ENCODE data around the gene DHRS3. TPM values are rescaled to one million over a fixed set of nuclear protein-coding genes. Genes with fewer than 3 reads are reported as not detected.

DHRS3 gene
- total and polyA plus RNA-seq, 2 donors (not counting 1 experiment from before 2014, with no cell fraction given): 0.37 TPM

GRCh38 chr1:12597792-12598191, 20.2 kb downstream of the DHRS3 start:
- Histone ChIP-seq H3K4me1 (ENCODE audit: control insufficient read depth in 2 of 2, insufficient read depth in 2 of 2, low read length in 2 of 2) (peaks cover 8 to 15% of the 10 kb centered on the region in 2 donors), H3K79me2 (ENCODE audit: control insufficient read depth, insufficient read depth, low read length) (no peaks in the 10 kb centered on the region), H3K4me2 (replicated peaks; ENCODE audit: low read depth, low read length, poor library complexity, severe bottlenecking) (no peak overlapping the region), H3K36me3 (replicated peaks in 1 of 2; ENCODE audit: control extremely low read depth in 1 of 2, control insufficient read depth in 1 of 2, extremely low read depth in 1 of 2, insufficient read depth in 2 of 2, low read length in 1 of 2) (no peaks in the 10 kb centered on the region), H3K9me3 (ENCODE audit: control extremely low read depth in 1 of 3, control insufficient read depth in 2 of 3, insufficient read depth in 1 of 3, low read length in 2 of 3) (no peaks in the 10 kb centered on the region), H3K27me3 (replicated peaks in 1 of 4; ENCODE audit: control extremely low read depth in 1 of 4, control insufficient read depth in 3 of 4, insufficient read depth in 4 of 4, low read length in 3 of 4) (peaks cover 0 to 23% (median 6%) of the 10 kb centered on the region in 4 experiments), H3K9ac (ENCODE audit: low read length) (no peak overlapping the region), H2AFZ (ENCODE audit: insufficient read depth, low read depth, low read length, poor library complexity, severe bottlenecking) (no peak overlapping the region), H4K20me1 (ENCODE audit: control insufficient read depth, insufficient read depth, low read length, poor library complexity, severe bottlenecking) (no peaks in the 10 kb centered on the region), H3K4me3 (ENCODE audit: control extremely low read depth in 1 of 5, extremely low read depth in 1 of 5, insufficient read depth in 1 of 5, low read depth in 2 of 5, low read length in 4 of 5) (no peak overlapping the region), H3K27ac (ENCODE audit: low read length in 2 of 2) (no peak overlapping the region)
- WGBS (ENCODE audit: insufficient coverage): 49% methylated on average over 8 of the region's 10 CpGs
- Mint-ChIP-seq H3K4me1 (peaks cover 11% of the 10 kb centered on the region), H3K27ac (no peak overlapping the region), H3K27me3 (peaks cover 21% of the 10 kb centered on the region), H3K9me3 (ENCODE audit: insufficient read depth) (no peaks in the 10 kb centered on the region), H3K4me3 (no peak overlapping the region)
- ChIA-PET POLR2A (no interaction called here), CTCF (interaction anchor here (1.3 kb wide), 1 partner anchor 19 kb away, joined by 3 read pairs; no protein-coding TSS in a partner anchor)
- TF ChIP-seq EZH2 (IDR thresholded peaks at IDR 0.05; ENCODE audit: borderline replicate concordance, insufficient read depth, low read depth, low read length, poor library complexity, severe bottlenecking): no peak
- TF ChIP-seq, protein P1, sequence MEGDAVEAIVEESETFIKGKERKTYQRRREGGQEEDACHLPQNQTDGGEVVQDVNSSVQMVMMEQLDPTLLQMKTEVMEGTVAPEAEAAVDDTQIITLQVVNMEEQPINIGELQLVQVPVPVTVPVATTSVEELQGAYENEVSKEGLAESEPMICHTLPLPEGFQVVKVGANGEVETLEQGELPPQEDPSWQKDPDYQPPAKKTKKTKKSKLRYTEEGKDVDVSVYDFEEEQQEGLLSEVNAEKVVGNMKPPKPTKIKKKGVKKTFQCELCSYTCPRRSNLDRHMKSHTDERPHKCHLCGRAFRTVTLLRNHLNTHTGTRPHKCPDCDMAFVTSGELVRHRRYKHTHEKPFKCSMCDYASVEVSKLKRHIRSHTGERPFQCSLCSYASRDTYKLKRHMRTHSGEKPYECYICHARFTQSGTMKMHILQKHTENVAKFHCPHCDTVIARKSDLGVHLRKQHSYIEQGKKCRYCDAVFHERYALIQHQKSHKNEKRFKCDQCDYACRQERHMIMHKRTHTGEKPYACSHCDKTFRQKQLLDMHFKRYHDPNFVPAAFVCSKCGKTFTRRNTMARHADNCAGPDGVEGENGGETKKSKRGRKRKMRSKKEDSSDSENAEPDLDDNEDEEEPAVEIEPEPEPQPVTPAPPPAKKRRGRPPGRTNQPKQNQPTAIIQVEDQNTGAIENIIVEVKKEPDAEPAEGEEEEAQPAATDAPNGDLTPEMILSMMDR (IDR thresholded peaks at IDR 0.05): no peak
- intact Hi-C loops (cut with micrococcal nuclease): no loop called here
- DNase-seq (peak; percentile 19), ATAC-seq (ENCODE audit: low read depth) (no peak)

DNA sequence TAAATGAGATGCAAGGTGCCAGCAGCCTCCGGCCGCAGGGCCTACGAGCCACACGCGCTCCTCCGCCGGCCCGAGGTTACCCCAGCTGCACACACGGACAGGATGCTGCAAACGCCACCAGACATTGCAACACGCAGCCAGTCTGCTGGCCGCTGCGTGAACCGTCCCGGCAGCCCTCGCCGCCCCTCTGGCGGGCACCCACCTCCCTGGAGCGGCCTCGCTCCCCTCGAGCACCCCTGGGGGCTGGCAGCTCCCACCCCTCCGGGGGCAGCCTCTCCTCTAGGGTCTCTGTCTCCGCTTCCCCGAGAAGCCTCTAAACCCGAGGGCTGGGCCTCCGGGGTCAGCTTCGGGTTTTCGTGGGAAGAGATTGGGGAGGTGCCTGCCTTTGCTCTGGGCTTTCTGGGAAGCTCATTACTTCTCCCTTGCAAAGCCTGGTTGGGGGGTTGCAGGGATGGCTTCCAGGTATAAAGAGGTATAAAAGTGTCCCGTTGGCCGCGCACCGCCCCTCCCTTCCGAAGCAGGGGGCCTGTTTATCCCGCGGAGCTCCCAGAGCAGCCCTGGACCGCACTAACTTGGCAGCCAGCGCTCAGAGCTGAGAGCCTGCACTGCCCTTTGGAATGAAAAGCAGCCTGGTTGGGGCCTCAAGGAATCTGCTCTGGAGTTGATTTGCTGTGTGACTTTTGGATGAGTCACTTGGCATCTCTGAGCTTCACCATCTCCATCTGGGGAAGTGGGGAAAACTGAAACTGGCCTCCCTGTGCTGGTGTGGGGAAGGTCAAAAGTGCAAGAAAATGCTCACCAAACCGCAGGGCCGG, 21.8 kb downstream of the DHRS3 start:
- no peak overlapping the region for H3K27ac ChIP-seq (ENCODE audit: low read length in 2 of 2)
- peaks cover 11% of the 10 kb centered on the region for H3K4me1 Mint-ChIP-seq

More for the DNA sequence above, 21.8 kb downstream of the DHRS3 start:
- Mint-ChIP-seq H3K9me3 (ENCODE audit: insufficient read depth) (no peaks in the 10 kb centered on the region), H3K27me3 (peaks cover 28% of the 10 kb centered on the region), H3K27ac (no peak overlapping the region), H3K4me3 (peak overlapping the region; percentile 71)
- no peaks in the 10 kb centered on the region for H3K9me3 ChIP-seq (ENCODE audit: control extremely low read depth in 1 of 3, control insufficient read depth in 2 of 3, insufficient read depth in 1 of 3, low read length in 2 of 3)
- ATAC-seq (ENCODE audit: low read depth) (no peak), DNase-seq (peak; percentile 33)
- 38% methylated on average over 36 of the region's 39 CpGs for WGBS (ENCODE audit: insufficient coverage)
- peaks cover 0 to 27% (median 6%) of the 10 kb centered on the region in 4 experiments for H3K27me3 ChIP-seq (replicated peaks in 1 of 4; ENCODE audit: control extremely low read depth in 1 of 4, control insufficient read depth in 3 of 4, insufficient read depth in 4 of 4, low read length in 3 of 4)
- intact Hi-C loops (cut with micrococcal nuclease): no loop called here
- peak overlapping the region; percentile 64 for H3K9ac ChIP-seq (ENCODE audit: low read length)
- H4K20me1 ChIP-seq (ENCODE audit: control insufficient read depth, insufficient read depth, low read length, poor library complexity, severe bottlenecking): no peaks in the 10 kb centered on the region
- H2AFZ ChIP-seq (ENCODE audit: insufficient read depth, low read depth, low read length, poor library complexity, severe bottlenecking): peak overlapping the region; percentile 88
- TF ChIP-seq, protein P1 (IDR thresholded peaks at IDR 0.05): no peak
- no peak for TF ChIP-seq EZH2 (IDR thresholded peaks at IDR 0.05; ENCODE audit: borderline replicate concordance, insufficient read depth, low read depth, low read length, poor library complexity, severe bottlenecking)
- H3K4me1 ChIP-seq (ENCODE audit: control insufficient read depth in 2 of 2, insufficient read depth in 2 of 2, low read length in 2 of 2): peaks cover 8 to 15% of the 10 kb centered on the region in 2 donors
- POLR2A ChIA-PET: interaction anchor here (0.5 kb wide), 1 partner anchor 477 kb away, joined by 3 read pairs; no protein-coding TSS in a partner anchor
- H3K4me2 ChIP-seq (replicated peaks; ENCODE audit: low read depth, low read length, poor library complexity, severe bottlenecking): peak overlapping the region; percentile 89
- H3K36me3 ChIP-seq (replicated peaks in 1 of 2; ENCODE audit: control extremely low read depth in 1 of 2, control insufficient read depth in 1 of 2, extremely low read depth in 1 of 2, insufficient read depth in 2 of 2, low read length in 1 of 2): no peaks in the 10 kb centered on the region
- CTCF ChIA-PET: interaction anchor here (1.3 kb wide), 1 partner anchor 16 kb away, joined by 3 read pairs; no protein-coding TSS in a partner anchor
- peak overlapping the region in 3 of 5 experiments; percentile 55 to 73 (median 62) for H3K4me3 ChIP-seq (ENCODE audit: control extremely low read depth in 1 of 5, extremely low read depth in 1 of 5, insufficient read depth in 1 of 5, low read depth in 2 of 5, low read length in 4 of 5)
- no peaks in the 10 kb centered on the region for H3K79me2 ChIP-seq (ENCODE audit: control insufficient read depth, insufficient read depth, low read length)

All from B cell (primary cell).